ENCODE results near the gene TNFRSF14.
A peak's percentile ranks its signal among the peaks of the same experiment; 100 is the strongest.
"Not testable (repeated sequence)": the region's sequence is repeated elsewhere in the genome, so short reads cannot be mapped to it uniquely, and the experiment has no call there.

The TNFRSF14 gene

GRCh38 chr1:2545754-2546514, 10.2 kb upstream of the TNFRSF14 start:
- DNase-seq (ENCODE audit: low spot score in 2 of 2): peak; percentile 71 to 85
- peak overlapping the region; percentile 90 for H3K4me3 Mint-ChIP-seq
- H3K27me3 Mint-ChIP-seq: no peaks in the 10 kb centered on the region
- peak; percentile 50 for ATAC-seq (replicated peaks; ENCODE audit: extremely low read depth, poor library complexity, severe bottlenecking)
- H3K4me1 Mint-ChIP-seq: peaks cover 6% of the 10 kb centered on the region
- H3K27ac Mint-ChIP-seq (ENCODE audit: low read depth): peak overlapping the region; percentile 94
- no peaks in the 10 kb centered on the region for H3K9me3 Mint-ChIP-seq
- peaks cover 24% of the 10 kb centered on the region for H3K36me3 Mint-ChIP-seq (ENCODE audit: insufficient read depth)

- DNase-seq (ENCODE audit: low spot score in 2 of 2): peak; percentile 60 to 83
- Mint-ChIP-seq H3K27ac (ENCODE audit: low read depth) (peak overlapping the region; percentile 94), H3K27me3 (no peaks in the 10 kb centered on the region), H3K36me3 (ENCODE audit: insufficient read depth) (peaks cover 24% of the 10 kb centered on the region), H3K4me3 (peak overlapping the region; percentile 90), H3K9me3 (no peaks in the 10 kb centered on the region), H3K4me1 (peaks cover 6% of the 10 kb centered on the region)
- peak; percentile 50 for ATAC-seq (replicated peaks; ENCODE audit: extremely low read depth, poor library complexity, severe bottlenecking)
Observed at GRCh38 chr1:2546515-2547209, 9.5 kb upstream of the TNFRSF14 start.

DNA sequence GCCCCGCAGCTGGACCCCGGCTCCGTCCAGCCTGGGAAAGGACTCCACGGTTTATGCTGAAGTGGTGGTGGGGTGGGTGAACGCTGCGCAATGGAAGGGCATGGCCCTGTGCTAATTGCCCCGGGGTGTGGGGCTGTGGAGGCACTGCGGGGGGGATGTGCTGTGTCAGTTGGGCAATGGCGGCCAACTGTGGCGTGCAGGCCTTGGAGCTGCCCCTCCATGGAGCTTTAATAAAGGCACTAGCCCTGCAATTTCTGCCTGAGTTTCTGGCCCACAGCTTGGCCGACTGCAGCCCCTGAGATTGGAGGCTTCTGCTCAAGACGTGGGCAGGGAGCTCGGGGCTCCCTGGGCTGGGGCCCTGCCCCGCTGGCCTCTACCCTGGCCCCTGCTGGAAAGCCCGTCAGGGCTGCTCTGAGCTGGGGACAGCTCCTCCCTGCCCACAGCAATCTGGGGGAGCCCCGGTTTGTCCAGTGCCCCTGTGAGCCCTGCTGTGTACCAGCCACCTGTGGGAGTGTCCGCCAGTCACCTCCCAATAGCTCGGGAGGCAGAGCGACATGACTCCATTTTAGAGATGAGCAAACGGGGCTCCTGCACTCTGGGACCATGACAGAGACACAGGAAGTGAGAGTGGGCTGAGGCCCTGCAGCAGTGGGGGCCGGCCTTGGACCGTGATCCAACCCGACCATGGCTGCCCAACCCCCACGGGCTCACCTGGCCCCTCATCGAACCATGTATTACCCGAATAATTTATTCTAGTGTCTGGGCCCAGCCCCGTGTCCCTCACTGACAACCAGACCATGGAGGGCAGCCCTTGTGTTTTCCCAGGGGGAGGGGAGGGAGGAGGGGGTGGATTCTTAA, 8.7 kb upstream of the TNFRSF14 start:
- H3K4me3 Mint-ChIP-seq: peak overlapping the region; percentile 90
- no peaks in the 10 kb centered on the region for H3K9me3 Mint-ChIP-seq
- H3K27ac Mint-ChIP-seq (ENCODE audit: low read depth): peak overlapping the region; percentile 94
- H3K4me1 Mint-ChIP-seq: peaks cover 6% of the 10 kb centered on the region
- peak; percentile 16 for ATAC-seq (replicated peaks; ENCODE audit: extremely low read depth, poor library complexity, severe bottlenecking)
- H3K36me3 Mint-ChIP-seq (ENCODE audit: insufficient read depth): peaks cover 24% of the 10 kb centered on the region
- peak; percentile 46 to 47 for DNase-seq (ENCODE audit: low spot score in 2 of 2)
- H3K27me3 Mint-ChIP-seq: no peaks in the 10 kb centered on the region

GRCh38 chr1:2548068-2548589, 8.0 kb upstream of the TNFRSF14 start:
- Mint-ChIP-seq H3K27me3 (no peaks in the 10 kb centered on the region), H3K4me3 (peak overlapping the region; percentile 90), H3K27ac (ENCODE audit: low read depth) (peak overlapping the region; percentile 94), H3K9me3 (no peaks in the 10 kb centered on the region), H3K36me3 (ENCODE audit: insufficient read depth) (peaks cover 24% of the 10 kb centered on the region), H3K4me1 (peaks cover 6% of the 10 kb centered on the region)
- DNase-seq (ENCODE audit: low spot score in 2 of 2) (peak; percentile 72 to 77), ATAC-seq (replicated peaks; ENCODE audit: extremely low read depth, poor library complexity, severe bottlenecking) (peak; percentile 24)

DNA sequence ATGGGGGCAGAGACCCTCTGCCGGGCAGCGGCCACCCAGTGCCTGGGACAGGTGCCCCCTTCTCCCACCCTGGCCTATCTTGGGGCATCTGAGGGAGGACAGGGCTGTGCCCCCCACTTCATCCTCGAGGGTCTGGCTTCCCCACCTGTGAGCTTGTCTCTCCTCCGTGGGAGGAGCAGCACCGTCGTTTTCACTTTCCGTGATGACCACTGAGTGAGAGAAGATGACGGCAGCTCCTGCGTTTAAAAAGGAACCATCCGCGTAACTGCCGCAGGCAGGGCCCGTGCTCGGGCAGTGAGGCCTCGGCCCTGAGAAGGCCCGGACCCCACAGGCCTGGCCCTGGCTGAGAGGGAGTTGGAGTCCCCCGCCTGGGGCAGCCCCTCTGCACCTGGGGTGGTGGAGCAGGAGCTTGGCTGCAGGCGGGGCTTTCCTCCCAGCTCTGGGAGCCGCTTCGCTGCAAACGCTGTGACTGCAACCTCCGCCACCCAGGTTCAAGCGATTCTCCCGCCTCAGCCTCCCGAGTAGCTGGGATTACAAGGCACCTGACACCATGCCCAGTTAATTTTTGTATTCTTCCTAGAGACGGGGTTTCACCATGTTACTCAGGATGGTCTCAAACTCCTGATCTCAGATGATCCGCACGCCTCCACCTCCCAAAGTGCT, 6.7 kb upstream of the TNFRSF14 start:
- not testable (repeated sequence) for ATAC-seq (replicated peaks; ENCODE audit: extremely low read depth, poor library complexity, severe bottlenecking); H3K9me3 Mint-ChIP-seq; DNase-seq (ENCODE audit: low spot score in 2 of 2); H3K27me3 Mint-ChIP-seq
- peak overlapping the region; percentile 90 for H3K4me3 Mint-ChIP-seq
- peaks cover 13% of the 10 kb centered on the region for H3K4me1 Mint-ChIP-seq
- peak overlapping the region; percentile 94 for H3K27ac Mint-ChIP-seq (ENCODE audit: low read depth)
- peaks cover 26% of the 10 kb centered on the region for H3K36me3 Mint-ChIP-seq (ENCODE audit: insufficient read depth)

DNA sequence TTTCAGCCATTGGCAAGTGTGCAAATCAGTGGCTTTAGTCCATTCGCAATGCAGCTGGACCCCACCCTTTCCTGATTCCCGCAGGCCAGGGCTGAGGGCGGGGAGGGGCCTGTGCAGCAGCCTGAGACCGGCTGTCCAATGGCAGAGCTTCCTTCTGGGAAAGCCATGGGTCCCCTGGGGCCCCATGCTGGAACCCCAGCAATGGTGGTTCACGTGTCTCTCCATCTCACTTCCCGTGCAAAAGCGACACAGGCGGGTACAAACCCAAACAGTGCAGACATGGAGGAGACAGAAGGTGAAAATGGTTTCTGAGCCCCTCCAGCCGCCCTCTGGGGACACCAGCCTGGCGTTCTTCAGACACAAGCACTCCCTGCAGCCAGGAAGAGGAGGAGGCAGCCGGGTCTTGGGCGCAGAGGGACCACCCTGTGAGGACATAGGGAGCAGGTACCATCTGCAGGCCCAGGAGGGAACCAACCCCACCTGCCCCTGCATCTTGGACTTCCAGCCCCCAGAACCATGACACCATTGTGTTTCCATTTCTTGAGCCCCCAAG, 5.8 kb upstream of the TNFRSF14 start:
- H3K36me3 Mint-ChIP-seq (ENCODE audit: insufficient read depth): peaks cover 26% of the 10 kb centered on the region
- not testable (repeated sequence) for H3K4me3 Mint-ChIP-seq; H3K9me3 Mint-ChIP-seq; ATAC-seq (replicated peaks; ENCODE audit: extremely low read depth, poor library complexity, severe bottlenecking); DNase-seq (ENCODE audit: low spot score in 2 of 2); H3K27me3 Mint-ChIP-seq
- peaks cover 21% of the 10 kb centered on the region for H3K4me1 Mint-ChIP-seq
- H3K27ac Mint-ChIP-seq (ENCODE audit: low read depth): peak overlapping the region; percentile 94

DNA sequence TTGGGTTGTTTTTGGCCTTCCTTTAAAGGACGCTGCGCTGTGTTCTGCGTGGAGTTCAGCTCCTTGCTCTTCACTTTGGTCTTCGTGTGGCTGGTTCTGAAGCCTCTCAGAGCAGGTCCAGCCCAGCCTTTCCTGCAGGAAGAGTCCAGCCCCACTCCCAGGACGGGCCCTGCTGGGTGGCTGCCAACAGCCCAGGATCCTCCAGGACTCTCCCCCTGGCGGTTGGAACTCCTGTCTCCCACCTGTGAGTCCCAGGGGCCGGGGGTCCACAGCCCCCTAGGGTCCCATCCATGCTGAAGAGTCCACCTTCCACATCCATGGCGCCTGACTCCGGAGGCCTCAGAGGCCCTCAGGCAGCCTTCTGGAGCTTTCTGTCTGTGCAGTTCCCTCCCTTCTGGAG, 4.6 kb upstream of the TNFRSF14 start:
- Mint-ChIP-seq H3K36me3 (ENCODE audit: insufficient read depth) (peaks cover 30% of the 10 kb centered on the region), H3K4me1 (peaks cover 33% of the 10 kb centered on the region)
- DNase-seq (ENCODE audit: low spot score in 2 of 2); H3K27me3 Mint-ChIP-seq; H3K27ac Mint-ChIP-seq (ENCODE audit: low read depth); ATAC-seq (replicated peaks; ENCODE audit: extremely low read depth, poor library complexity, severe bottlenecking); H3K9me3 Mint-ChIP-seq; H3K4me3 Mint-ChIP-seq: not testable (repeated sequence)

DNA sequence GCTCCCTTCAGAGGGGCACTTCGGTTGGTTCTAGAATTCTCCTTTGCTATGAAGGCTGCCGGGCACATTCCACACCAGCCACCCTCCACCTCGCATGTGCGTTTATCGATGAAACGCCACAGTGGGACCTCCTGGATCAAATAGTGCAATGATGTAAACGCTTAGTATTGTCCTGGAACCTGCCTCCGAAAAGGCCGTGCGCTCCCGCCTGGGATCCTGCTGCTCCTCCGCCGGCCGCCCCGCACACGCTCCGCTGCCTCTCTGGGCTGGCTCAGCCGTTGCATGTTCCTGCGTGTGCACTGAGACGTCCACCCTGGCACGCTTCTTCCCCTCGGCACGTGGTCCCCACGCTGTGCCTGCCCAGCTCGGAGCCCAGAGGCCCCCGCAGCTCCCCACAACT, 4.0 kb upstream of the TNFRSF14 start:
- peaks cover 33% of the 10 kb centered on the region for H3K4me1 Mint-ChIP-seq
- H3K27ac Mint-ChIP-seq (ENCODE audit: low read depth): no peak overlapping the region
- H3K4me3 Mint-ChIP-seq: no peak overlapping the region
- peaks cover 26% of the 10 kb centered on the region for H3K36me3 Mint-ChIP-seq (ENCODE audit: insufficient read depth)
- H3K9me3 Mint-ChIP-seq: no peaks in the 10 kb centered on the region
- no peaks in the 10 kb centered on the region for H3K27me3 Mint-ChIP-seq
- ATAC-seq (replicated peaks; ENCODE audit: extremely low read depth, poor library complexity, severe bottlenecking) (no peak), DNase-seq (ENCODE audit: low spot score in 2 of 2) (no peak)

DNA sequence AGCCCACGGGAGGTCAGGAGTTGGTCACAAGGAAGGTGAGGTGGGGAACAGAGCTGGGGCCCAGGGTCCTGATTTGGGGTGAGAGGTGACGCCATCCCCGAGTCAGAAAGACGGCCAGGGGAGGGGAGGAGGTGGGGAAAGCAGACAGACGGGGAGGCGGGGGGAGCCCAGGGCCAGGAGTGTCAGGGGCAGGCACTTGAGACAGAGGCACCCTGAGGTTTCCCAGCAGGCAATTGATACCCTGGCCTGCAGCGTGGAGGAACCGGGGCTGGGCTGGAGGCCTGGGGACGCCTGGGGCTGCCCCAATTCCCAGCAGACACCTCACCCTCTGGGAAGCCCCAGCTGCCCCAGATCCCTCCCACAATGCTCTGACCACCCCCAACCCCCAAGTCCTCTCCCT, 3.1 kb upstream of the TNFRSF14 start:
- not testable (repeated sequence) for H3K4me3 Mint-ChIP-seq; H3K27me3 Mint-ChIP-seq; ATAC-seq (replicated peaks; ENCODE audit: extremely low read depth, poor library complexity, severe bottlenecking); H3K27ac Mint-ChIP-seq (ENCODE audit: low read depth); DNase-seq (ENCODE audit: low spot score in 2 of 2); H3K9me3 Mint-ChIP-seq
- Mint-ChIP-seq H3K36me3 (ENCODE audit: insufficient read depth) (peaks cover 19% of the 10 kb centered on the region), H3K4me1 (peaks cover 42% of the 10 kb centered on the region)

DNA sequence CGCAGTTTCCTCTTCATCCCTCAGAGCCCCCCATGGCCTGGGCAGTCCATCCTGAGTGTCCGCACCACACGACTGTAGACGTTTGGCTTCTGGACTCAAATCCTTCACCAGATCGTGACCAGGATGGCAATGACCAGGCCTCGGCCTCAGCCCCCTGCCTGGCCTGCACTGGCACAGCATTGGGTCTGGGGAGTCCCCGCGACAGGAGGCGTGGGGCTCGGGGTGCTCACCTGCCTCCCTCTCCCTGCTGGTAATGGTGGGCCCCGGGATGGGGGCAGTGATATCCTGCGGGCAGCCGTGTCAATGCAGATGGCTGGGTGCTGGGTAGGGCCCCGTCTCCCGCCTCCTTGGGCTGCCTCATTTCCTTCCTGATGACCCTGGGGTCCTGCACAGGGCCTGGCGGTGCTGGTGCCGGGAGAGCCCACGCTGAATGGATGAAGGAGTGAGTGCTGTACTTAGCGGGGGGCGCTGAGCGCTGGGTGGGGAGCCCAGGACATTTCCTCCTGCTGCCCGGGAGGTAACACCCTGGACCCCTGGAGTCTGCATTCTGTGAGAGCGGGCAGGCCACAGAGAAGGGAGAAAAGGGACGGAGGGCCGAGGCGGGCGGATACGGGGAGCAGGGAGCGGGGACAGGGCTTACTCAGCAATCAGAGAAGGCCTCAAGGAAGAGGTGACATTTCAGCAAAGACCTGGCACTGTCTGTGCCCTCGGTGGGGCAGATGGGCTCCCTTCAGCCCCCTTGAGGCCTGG, 2.1 kb upstream of the TNFRSF14 start:
- Mint-ChIP-seq H3K9me3 (no peaks in the 10 kb centered on the region), H3K4me1 (peaks cover 50% of the 10 kb centered on the region), H3K4me3 (peak overlapping the region; percentile 93), H3K27me3 (no peaks in the 10 kb centered on the region), H3K27ac (ENCODE audit: low read depth) (peak overlapping the region; percentile 95), H3K36me3 (ENCODE audit: insufficient read depth) (peaks cover 17% of the 10 kb centered on the region)
- no peak for DNase-seq (ENCODE audit: low spot score in 2 of 2)
- ATAC-seq (replicated peaks; ENCODE audit: extremely low read depth, poor library complexity, severe bottlenecking): no peak

- Mint-ChIP-seq H3K4me3 (peak overlapping the region; percentile 93), H3K27me3 (no peaks in the 10 kb centered on the region), H3K36me3 (ENCODE audit: insufficient read depth) (peaks cover 16% of the 10 kb centered on the region), H3K27ac (ENCODE audit: low read depth) (peak overlapping the region; percentile 95), H3K9me3 (no peaks in the 10 kb centered on the region), H3K4me1 (peaks cover 50% of the 10 kb centered on the region)
- DNase-seq (ENCODE audit: low spot score in 2 of 2) (no peak), ATAC-seq (replicated peaks; ENCODE audit: extremely low read depth, poor library complexity, severe bottlenecking) (no peak)
Observed at GRCh38 chr1:2554621-2555387, 1.4 kb upstream of the TNFRSF14 start.

All from central memory CD8-positive, alpha-beta T cell (primary cell).